Measurements from ENCODE around the gene ZBTB47. TPM values are rescaled to one million over a fixed set of nuclear protein-coding genes. Genes with fewer than 3 reads are reported as not detected.

The ZBTB47 gene
- total RNA-seq = 1.7 and 2.0 TPM in 2 replicates

DNA sequence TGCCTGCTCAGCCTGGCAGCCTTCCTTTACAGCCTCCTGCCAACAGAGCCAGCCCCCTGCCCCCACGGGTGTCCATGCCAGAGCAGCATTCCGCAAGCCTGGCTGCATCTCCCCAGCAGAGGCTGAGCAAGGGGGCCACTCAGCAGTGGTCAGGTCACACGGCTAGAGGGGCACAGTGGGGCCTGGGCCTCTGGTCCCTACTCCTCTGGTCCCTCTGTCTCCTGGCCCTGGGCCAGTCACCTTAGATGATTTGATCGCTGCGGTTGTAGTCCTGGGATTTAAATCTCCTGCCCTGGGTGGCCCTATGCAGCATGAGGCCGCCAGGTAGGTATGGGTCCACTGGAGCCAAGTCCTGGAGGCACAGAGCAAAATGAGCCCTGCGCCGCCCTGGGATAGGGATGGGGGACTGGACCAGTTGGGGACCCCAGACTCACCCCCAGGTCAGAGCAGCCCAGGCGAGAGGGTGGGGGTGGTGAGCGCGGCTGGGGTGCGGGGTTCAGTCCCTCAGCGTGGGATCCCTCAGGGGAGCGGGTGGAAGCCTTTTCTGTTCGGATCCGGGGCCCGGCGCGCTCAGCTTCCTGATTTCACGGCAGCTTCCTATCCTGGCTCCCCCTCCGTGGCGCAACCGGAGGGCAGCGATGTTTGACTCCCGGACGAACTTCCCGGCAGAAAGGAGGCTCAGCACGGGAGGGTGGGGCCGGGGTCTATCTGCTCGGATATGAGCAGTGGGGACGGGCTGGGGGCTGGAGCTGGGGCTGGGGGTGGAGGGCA lies at the start of gene ZBTB47:
ZBTB47 (plus strand) TSS at position 138 of the 771 bp plus-strand sequence. CDS start 4,659 bp downstream, outside the sequence.
- intact Hi-C loops (cut with micrococcal nuclease) = loop anchor here (1.0 kb wide), 1 partner anchor 15 kb away; no protein-coding TSS in a partner anchor

- intact Hi-C loops (cut with micrococcal nuclease) = loop anchor here (10.0 kb wide), 1 partner anchor 1401 kb away; no protein-coding TSS in a partner anchor
These were observed 47.8 kb upstream of the ZBTB47 start for GRCh38 chr3:42605546-42606173.

- intact Hi-C loops (cut with micrococcal nuclease) = loop anchor here (2.0 to 10.0 kb wide), 2 partner anchors 14 to 1404 kb away; no protein-coding TSS in a partner anchor
These were observed 44.9 kb upstream of the ZBTB47 start for GRCh38 chr3:42608581-42608980.

DNA sequence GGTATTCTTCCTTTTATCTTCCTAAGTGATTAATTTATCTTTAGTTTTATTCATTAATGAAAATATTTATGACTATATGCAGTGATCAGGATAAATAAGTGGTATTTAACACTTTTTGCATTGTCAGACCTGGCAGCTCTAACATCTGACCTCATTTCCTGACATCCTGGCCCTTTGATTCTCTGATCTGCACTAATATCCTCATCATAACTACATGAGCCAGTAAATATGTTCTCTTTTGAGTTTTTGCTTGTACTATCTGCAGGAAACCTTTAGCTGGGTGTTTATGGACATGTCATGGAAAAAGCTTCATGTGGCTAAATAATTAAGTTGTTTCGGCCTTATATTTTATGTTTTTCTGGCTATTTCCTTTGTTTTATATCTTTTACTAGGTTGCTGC lies 42.5 kb upstream of the ZBTB47 start:
- intact Hi-C loops (cut with micrococcal nuclease) = no loop called here

- intact Hi-C loops (cut with micrococcal nuclease) = no loop called here
These were observed 41.3 kb upstream of the ZBTB47 start for GRCh38 chr3:42612217-42612616.

- intact Hi-C loops (cut with micrococcal nuclease) = loop anchor here (1.0 kb wide), 1 partner anchor 12 kb away; no protein-coding TSS in a partner anchor
These were observed 40.6 kb upstream of the ZBTB47 start for GRCh38 chr3:42612928-42613327.

DNA sequence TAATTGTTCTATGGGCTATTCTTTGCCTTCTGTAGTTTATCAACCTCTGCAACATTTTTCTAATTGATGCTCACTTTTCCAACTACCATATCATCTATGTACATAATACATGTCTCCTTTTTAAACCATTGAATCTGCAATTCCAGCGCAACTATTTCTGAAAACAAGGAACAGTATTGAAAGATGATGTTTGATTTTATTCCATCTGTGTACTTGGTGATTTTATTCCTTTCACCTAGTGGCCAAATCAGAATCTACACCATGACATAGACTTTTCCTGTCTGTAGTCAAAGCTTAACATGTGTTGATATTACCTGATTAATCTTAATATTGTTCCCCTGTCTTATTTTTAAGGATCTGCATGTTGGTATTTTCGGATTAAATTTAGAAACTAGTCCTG lies 40.0 kb upstream of the ZBTB47 start:
- intact Hi-C loops (cut with micrococcal nuclease) = loop anchor here (1.0 kb wide), 1 partner anchor 12 kb away; no protein-coding TSS in a partner anchor

DNA sequence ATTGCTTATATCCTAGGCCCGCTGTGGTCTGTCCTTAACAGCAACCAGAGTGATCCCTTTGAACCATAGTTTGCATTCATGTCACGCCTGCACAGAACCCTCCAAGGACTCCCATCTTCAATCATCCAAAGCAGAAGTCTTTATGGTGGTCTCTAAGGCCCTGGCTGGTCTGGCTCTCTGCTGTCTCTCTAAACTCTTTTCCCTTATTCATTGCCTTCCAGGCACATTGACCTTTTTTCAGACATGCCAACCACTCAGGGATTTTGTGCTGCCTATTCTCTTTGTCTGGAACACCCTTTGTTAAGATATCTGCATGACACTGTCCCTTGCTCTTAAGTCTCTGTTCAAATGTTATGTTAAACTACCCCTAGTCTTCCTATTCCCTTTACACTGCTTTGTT lies 21.9 kb upstream of the ZBTB47 start:
- intact Hi-C loops (cut with micrococcal nuclease) = no loop called here

DNA sequence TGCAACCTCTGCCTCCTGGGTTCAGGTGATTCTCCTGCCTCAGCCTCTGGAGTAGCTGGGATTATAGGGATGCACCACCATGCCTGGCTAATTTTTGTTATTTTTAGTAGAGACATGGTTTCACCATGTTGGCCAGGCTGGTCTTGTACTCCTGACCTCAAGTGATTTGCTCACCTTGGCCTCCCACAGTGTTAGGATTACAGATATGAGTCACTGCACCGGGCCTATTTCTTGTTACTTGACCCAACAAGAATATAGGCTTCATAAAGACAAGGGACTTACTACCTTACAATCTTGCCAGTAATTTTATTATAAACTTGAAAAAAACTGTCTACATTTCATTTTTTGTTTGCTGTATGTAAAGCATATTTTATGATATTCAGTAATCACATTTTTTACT lies 21.4 kb upstream of the ZBTB47 start:
- intact Hi-C loops (cut with micrococcal nuclease) = no loop called here

DNA sequence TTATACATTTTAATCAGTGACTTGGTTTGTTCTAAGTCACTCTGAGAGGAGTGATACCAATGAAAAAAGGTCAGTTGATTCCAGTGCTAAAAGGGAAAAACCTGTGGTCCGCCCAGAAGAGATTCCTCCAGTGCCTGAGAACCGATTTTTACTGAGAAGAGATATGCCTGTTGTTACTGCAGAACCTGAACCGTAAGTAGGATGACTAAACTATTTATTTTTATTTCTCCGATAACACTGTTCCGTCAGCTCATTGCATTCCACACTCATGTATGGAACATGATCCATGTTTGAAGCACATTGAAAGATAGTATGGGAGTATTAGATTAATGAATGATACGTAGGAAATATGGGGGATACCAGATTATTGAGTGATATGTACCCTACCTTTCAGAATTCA lies 20.0 kb upstream of the ZBTB47 start:
- intact Hi-C loops (cut with micrococcal nuclease) = no loop called here

GRCh38 chr3:42635111-42635510 lies 18.4 kb upstream of the ZBTB47 start:
- intact Hi-C loops (cut with micrococcal nuclease) = no loop called here

- intact Hi-C loops (cut with micrococcal nuclease) = no loop called here
These were observed 16.5 kb upstream of the ZBTB47 start for GRCh38 chr3:42637001-42637400.

DNA sequence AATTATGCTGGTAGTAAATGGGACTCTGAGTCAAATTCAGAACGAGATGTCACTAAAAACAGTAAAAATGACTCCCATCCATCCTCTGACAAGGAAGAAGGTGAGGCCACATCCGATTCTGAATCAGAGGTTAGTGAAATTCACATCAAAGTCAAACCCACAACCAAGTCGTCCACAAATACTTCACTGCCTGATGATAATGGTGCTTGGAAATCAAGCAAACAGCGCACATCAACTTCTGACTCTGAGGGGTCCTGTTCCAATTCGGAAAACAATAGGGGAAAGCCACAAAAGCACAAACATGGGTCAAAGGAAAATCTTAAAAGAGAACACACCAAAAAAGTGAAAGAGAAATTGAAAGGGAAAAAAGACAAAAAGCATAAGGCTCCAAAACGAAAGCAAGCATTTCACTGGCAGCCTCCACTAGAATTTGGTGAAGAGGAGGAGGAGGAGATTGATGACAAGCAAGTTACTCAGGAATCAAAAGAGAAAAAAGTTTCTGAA lies 15.1 kb upstream of the ZBTB47 start:
- intact Hi-C loops (cut with micrococcal nuclease) = loop anchor here (1.0 to 2.0 kb wide), 13 partner anchors 16 to 676 kb away; partner anchors contain the start of genes CCDC13, HIGD1A, NKTR and SNRK

GRCh38 chr3:42639192-42639591 lies 14.3 kb upstream of the ZBTB47 start:
- intact Hi-C loops (cut with micrococcal nuclease) = loop anchor here (2.0 kb wide), 1 partner anchor 648 kb away; the partner anchor contains the start of gene SNRK

DNA sequence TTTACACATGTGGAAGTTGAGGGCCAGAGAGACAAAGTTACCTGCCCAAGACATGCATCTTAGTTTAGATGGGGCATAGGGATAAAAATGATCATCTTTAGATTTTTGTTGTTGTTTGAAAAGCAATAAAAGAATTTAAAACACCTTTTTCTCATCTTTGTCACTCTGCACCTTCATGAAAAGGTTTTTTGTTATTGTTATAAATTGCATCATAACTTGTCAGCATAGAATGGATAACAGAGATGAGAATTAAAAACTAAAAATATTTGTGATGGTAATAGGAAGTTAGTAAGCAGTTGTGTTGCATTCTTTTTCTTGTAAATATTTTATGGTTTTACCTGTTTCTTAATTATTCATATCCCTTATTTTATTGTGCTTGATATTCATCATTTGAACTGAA lies 13.4 kb upstream of the ZBTB47 start:
- intact Hi-C loops (cut with micrococcal nuclease) = no loop called here

- intact Hi-C loops (cut with micrococcal nuclease) = no loop called here
These were observed 12.6 kb upstream of the ZBTB47 start for GRCh38 chr3:42640771-42641370.

- intact Hi-C loops (cut with micrococcal nuclease) = no loop called here
These were observed 5.6 kb upstream of the ZBTB47 start for GRCh38 chr3:42647821-42648459.

- intact Hi-C loops (cut with micrococcal nuclease) = no loop called here
These were observed 4.5 kb upstream of the ZBTB47 start for GRCh38 chr3:42649006-42649405.

DNA sequence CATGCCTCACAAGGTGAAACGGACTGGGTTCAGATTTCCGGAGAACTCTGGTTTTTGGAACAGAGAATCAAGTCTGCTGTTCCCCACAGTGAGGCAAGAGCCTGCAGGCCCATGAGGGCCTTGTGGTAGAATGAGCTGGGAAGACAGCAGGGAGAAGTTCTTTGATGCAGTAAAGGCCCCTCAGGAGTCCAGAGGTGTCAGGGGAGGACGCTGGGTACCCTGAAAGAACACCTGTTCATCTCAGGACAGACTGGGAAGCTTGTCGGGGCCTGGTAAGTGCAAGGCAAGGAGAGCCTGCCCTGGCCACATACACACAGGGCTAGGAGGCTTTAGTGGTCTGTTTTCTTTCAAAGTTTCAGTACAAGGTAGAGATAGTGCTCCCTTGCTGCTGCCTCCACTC lies 3.7 kb upstream of the ZBTB47 start:
- intact Hi-C loops (cut with micrococcal nuclease) = no loop called here

- intact Hi-C loops (cut with micrococcal nuclease) = no loop called here
These were observed 2.0 kb upstream of the ZBTB47 start for GRCh38 chr3:42651248-42652091.

Data from T-helper 1 cell treated with Interleukin-12 subunit alpha and Interleukin-12 subunit beta and Interleukin-4 antibody, amounts not matched to agents 30 ng/mL and 1 ng/mL, for 36 hours (primary cell).